Activated naive CD8-positive, alpha-beta T cell treated with anti-CD3 and anti-CD28 coated beads, Interleukin-2, amount 10 ng/mL, durations not matched to agents 7 days and 5 days (primary cell): Measurements from ENCODE around the gene MET. TPM values are rescaled to one million over a fixed set of nuclear protein-coding genes. Genes with fewer than 3 reads are reported as not detected.
"Not testable (repeated sequence)": the region's sequence is repeated elsewhere in the genome, so short reads cannot be mapped to it uniquely, and the experiment has no call there.

ENCODE experiments used
- ATAC-seq: fragments of 150-1000 bp; cut with Tn5 transposase; one replicate; pipeline ENCODE4 v1.10.0; 2021; ENCODE audit warnings: low read depth, moderate library complexity
- POLR2A ChIA-PET: fragments of 350-600 bp; sonication (Branson Sonifier 250); formaldehyde crosslinking; loops from one replicate; lab custom pipeline; 2021; ENCODE audit warnings: antibody characterized with exemption; lab: Charles Lee
- DNase-seq: peaks from one replicate; pipeline ENCODE4 v3.0.0; 2021
- H3K27ac Mint-ChIP-seq: one replicate; pipeline ENCODE4 v1.8.0; 2022; ENCODE audit warnings: mild to moderate bottlenecking, mixed read lengths
- H3K27me3 Mint-ChIP-seq: one replicate; pipeline ENCODE4 v1.8.0; 2022; ENCODE audit warnings: mild to moderate bottlenecking, moderate library complexity, mixed read lengths
- H3K36me3 Mint-ChIP-seq: one replicate; pipeline ENCODE4 v1.8.0; 2021; ENCODE audit warnings: mild to moderate bottlenecking, mixed read lengths
- H3K4me1 Mint-ChIP-seq: one replicate; pipeline ENCODE4 v1.8.0; 2021; ENCODE audit warnings: mixed read lengths
- H3K4me3 Mint-ChIP-seq: one replicate; pipeline ENCODE4 v1.8.0; 2022; ENCODE audit warnings: mild to moderate bottlenecking, moderate library complexity, mixed read lengths
- H3K9me3 Mint-ChIP-seq: one replicate; pipeline ENCODE4 v1.8.0; 2021; ENCODE audit warnings: mixed read lengths
- total RNA-seq, 2 experiments: library from RNA; stranded (reverse); gene quantifications; one replicate each; pipeline ENCODE4 v1.2.3, GENCODE V29; 2021

MET gene
- total RNA-seq, 2 experiments from 2014 or later, result not detected

- no peaks in the 10 kb centered on the region for H3K36me3 Mint-ChIP-seq
- peaks cover 13% of the 10 kb centered on the region for H3K27me3 Mint-ChIP-seq
- H3K4me3 Mint-ChIP-seq, result no peak overlapping the region
- POLR2A ChIA-PET, result no interaction called here
- H3K27ac Mint-ChIP-seq, result no peak overlapping the region
- DNase-seq (no peak), ATAC-seq (no peak)
- no peaks in the 10 kb centered on the region for H3K4me1 Mint-ChIP-seq
- H3K9me3 Mint-ChIP-seq, result no peaks in the 10 kb centered on the region
These were observed 129.2 kb downstream of the MET start for GRCh38 chr7:116801092-116801710.

GRCh38 chr7:116802144-116802745 lies 130.2 kb downstream of the MET start:
- DNase-seq (no peak), ATAC-seq (no peak)
- Mint-ChIP-seq H3K9me3 (no peaks in the 10 kb centered on the region), H3K36me3 (no peaks in the 10 kb centered on the region), H3K4me3 (no peak overlapping the region), H3K4me1 (no peaks in the 10 kb centered on the region), H3K27ac (no peak overlapping the region), H3K27me3 (peaks cover 13% of the 10 kb centered on the region)
- POLR2A ChIA-PET, result no interaction called here

GRCh38 chr7:116802746-116803152 lies 130.8 kb downstream of the MET start:
- Mint-ChIP-seq H3K4me3 (no peak overlapping the region), H3K27ac (no peak overlapping the region), H3K9me3 (no peaks in the 10 kb centered on the region), H3K36me3 (no peaks in the 10 kb centered on the region), H3K4me1 (no peaks in the 10 kb centered on the region), H3K27me3 (peaks cover 13% of the 10 kb centered on the region)
- ATAC-seq (no peak), DNase-seq (no peak)
- POLR2A ChIA-PET, result no interaction called here

- no peak for ATAC-seq
These were observed 132.5 kb downstream of the MET start for GRCh38 chr7:116804471-116804870.

GRCh38 chr7:116805100-116805544 lies 133.1 kb downstream of the MET start:
- ATAC-seq (no peak), DNase-seq (no peak)
- Mint-ChIP-seq H3K9me3 (no peaks in the 10 kb centered on the region), H3K4me1 (no peaks in the 10 kb centered on the region), H3K27ac (no peak overlapping the region), H3K27me3 (peaks cover 21% of the 10 kb centered on the region), H3K4me3 (no peak overlapping the region), H3K36me3 (no peaks in the 10 kb centered on the region)
- POLR2A ChIA-PET, result no interaction called here

More at GRCh38 chr7:116804471-116804870, 132.5 kb downstream of the MET start:
- Mint-ChIP-seq H3K27ac (no peak overlapping the region), H3K9me3 (no peaks in the 10 kb centered on the region), H3K4me3 (no peak overlapping the region), H3K27me3 (peaks cover 19% of the 10 kb centered on the region), H3K4me1 (no peaks in the 10 kb centered on the region), H3K36me3 (no peaks in the 10 kb centered on the region)
- DNase-seq, result no peak
- POLR2A ChIA-PET, result no interaction called here

GRCh38 chr7:116806046-116806944 lies 134.3 kb downstream of the MET start:
- ATAC-seq (no peak), DNase-seq (no peak)
- Mint-ChIP-seq H3K27me3 (peaks cover 13% of the 10 kb centered on the region), H3K4me1 (no peaks in the 10 kb centered on the region), H3K4me3 (no peak overlapping the region), H3K36me3 (no peaks in the 10 kb centered on the region), H3K27ac (no peak overlapping the region), H3K9me3 (no peaks in the 10 kb centered on the region)
- POLR2A ChIA-PET, result no interaction called here

GRCh38 chr7:116807011-116807560 lies 135.1 kb downstream of the MET start:
- POLR2A ChIA-PET, result interaction anchor here (0.6 kb wide), 1 partner anchor 216 kb away, joined by 3 read pairs; no protein-coding TSS in a partner anchor
- ATAC-seq (no peak), DNase-seq (no peak)
- Mint-ChIP-seq H3K9me3 (no peaks in the 10 kb centered on the region), H3K27me3 (peaks cover 14% of the 10 kb centered on the region), H3K4me3 (no peak overlapping the region), H3K36me3 (no peaks in the 10 kb centered on the region), H3K27ac (no peak overlapping the region), H3K4me1 (no peaks in the 10 kb centered on the region)

- Mint-ChIP-seq H3K4me3 (no peak overlapping the region), H3K27ac (no peak overlapping the region), H3K9me3 (no peaks in the 10 kb centered on the region), H3K27me3 (peaks cover 13% of the 10 kb centered on the region), H3K36me3 (no peaks in the 10 kb centered on the region), H3K4me1 (no peaks in the 10 kb centered on the region)
- no peak for DNase-seq
- peak; percentile 50 for ATAC-seq
- POLR2A ChIA-PET, result no interaction called here
These were observed 137.8 kb downstream of the MET start for GRCh38 chr7:116809636-116810266.

GRCh38 chr7:116810267-116811116 lies 138.5 kb downstream of the MET start:
- H3K4me3 Mint-ChIP-seq, result no peak overlapping the region
- DNase-seq (no peak), ATAC-seq (no peak)
- H3K27ac Mint-ChIP-seq, result no peak overlapping the region
- POLR2A ChIA-PET, result no interaction called here
- peaks cover 18% of the 10 kb centered on the region for H3K27me3 Mint-ChIP-seq
- no peaks in the 10 kb centered on the region for H3K4me1 Mint-ChIP-seq
- H3K9me3 Mint-ChIP-seq, result no peaks in the 10 kb centered on the region
- no peaks in the 10 kb centered on the region for H3K36me3 Mint-ChIP-seq

GRCh38 chr7:116811768-116812167 lies 139.8 kb downstream of the MET start:
- DNase-seq (no peak), ATAC-seq (no peak)
- no peaks in the 10 kb centered on the region for H3K9me3 Mint-ChIP-seq
- H3K4me3 Mint-ChIP-seq, result no peak overlapping the region
- POLR2A ChIA-PET, result no interaction called here
- H3K4me1 Mint-ChIP-seq, result no peaks in the 10 kb centered on the region
- H3K27ac Mint-ChIP-seq, result no peak overlapping the region
- H3K36me3 Mint-ChIP-seq, result no peaks in the 10 kb centered on the region
- peaks cover 18% of the 10 kb centered on the region for H3K27me3 Mint-ChIP-seq

GRCh38 chr7:116812860-116813259 lies 140.9 kb downstream of the MET start:
- peaks cover 21% of the 10 kb centered on the region for H3K27me3 Mint-ChIP-seq
- POLR2A ChIA-PET, result interaction anchor here (0.6 kb wide), 1 partner anchor 31 kb away, joined by 3 read pairs; no protein-coding TSS in a partner anchor

GRCh38 chr7:116813371-116813770 lies 141.4 kb downstream of the MET start:
- POLR2A ChIA-PET, H3K9me3 Mint-ChIP-seq, H3K4me3 Mint-ChIP-seq, ATAC-seq, H3K36me3 Mint-ChIP-seq, H3K4me1 Mint-ChIP-seq, H3K27ac Mint-ChIP-seq, DNase-seq: not testable (repeated sequence)
- peaks cover 21% of the 10 kb centered on the region for H3K27me3 Mint-ChIP-seq

More at GRCh38 chr7:116812860-116813259, 140.9 kb downstream of the MET start:
- Mint-ChIP-seq H3K27ac (no peak overlapping the region), H3K36me3 (no peaks in the 10 kb centered on the region), H3K9me3 (no peaks in the 10 kb centered on the region), H3K4me3 (no peak overlapping the region), H3K4me1 (no peaks in the 10 kb centered on the region)
- no peak for DNase-seq
- ATAC-seq, result no peak
